ENCODE results near the gene RIC3.

RIC3 gene

DNA sequence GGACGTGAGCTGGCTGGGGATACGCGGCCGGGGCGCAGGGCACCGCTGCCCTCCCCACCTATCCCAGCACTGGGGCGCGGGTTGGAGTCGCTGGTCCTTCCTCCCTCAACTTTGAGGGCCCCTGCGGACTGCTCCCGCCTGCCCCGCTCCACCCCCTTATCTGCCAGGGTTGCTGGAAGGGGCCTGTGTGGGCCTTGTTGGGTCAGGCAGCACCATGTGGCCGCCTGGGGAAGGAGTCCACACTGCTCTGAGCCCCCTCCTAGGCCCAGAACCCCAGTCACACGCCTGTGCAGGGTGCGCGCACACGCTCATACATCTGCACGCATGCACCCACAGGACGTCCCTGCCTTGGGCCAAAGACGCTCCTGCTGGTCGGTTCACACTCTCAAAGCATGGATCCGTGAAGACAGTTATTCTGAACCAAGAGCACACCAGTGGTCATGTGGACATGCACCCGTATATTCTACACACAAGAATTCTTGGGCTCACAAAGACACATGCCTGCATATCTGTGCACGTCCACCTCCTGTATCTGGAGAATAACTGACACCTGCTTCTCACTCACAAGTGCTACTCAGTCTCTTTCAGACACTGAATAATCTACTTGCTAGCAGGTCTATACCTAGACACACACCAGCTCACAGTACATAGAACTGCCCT lies 87.1 kb downstream of the RIC3 start:
- TF ChIP-seq, protein P1, sequence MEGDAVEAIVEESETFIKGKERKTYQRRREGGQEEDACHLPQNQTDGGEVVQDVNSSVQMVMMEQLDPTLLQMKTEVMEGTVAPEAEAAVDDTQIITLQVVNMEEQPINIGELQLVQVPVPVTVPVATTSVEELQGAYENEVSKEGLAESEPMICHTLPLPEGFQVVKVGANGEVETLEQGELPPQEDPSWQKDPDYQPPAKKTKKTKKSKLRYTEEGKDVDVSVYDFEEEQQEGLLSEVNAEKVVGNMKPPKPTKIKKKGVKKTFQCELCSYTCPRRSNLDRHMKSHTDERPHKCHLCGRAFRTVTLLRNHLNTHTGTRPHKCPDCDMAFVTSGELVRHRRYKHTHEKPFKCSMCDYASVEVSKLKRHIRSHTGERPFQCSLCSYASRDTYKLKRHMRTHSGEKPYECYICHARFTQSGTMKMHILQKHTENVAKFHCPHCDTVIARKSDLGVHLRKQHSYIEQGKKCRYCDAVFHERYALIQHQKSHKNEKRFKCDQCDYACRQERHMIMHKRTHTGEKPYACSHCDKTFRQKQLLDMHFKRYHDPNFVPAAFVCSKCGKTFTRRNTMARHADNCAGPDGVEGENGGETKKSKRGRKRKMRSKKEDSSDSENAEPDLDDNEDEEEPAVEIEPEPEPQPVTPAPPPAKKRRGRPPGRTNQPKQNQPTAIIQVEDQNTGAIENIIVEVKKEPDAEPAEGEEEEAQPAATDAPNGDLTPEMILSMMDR (IDR thresholded peaks at IDR 0.05): no peak
- Histone ChIP-seq H3K27ac (peak overlapping the region in 1 of 2 donors; percentile 58), H3K4me3 (peak overlapping the region; percentile 79)
- DNase-seq (ENCODE audit: low spot score): no peak

DNA sequence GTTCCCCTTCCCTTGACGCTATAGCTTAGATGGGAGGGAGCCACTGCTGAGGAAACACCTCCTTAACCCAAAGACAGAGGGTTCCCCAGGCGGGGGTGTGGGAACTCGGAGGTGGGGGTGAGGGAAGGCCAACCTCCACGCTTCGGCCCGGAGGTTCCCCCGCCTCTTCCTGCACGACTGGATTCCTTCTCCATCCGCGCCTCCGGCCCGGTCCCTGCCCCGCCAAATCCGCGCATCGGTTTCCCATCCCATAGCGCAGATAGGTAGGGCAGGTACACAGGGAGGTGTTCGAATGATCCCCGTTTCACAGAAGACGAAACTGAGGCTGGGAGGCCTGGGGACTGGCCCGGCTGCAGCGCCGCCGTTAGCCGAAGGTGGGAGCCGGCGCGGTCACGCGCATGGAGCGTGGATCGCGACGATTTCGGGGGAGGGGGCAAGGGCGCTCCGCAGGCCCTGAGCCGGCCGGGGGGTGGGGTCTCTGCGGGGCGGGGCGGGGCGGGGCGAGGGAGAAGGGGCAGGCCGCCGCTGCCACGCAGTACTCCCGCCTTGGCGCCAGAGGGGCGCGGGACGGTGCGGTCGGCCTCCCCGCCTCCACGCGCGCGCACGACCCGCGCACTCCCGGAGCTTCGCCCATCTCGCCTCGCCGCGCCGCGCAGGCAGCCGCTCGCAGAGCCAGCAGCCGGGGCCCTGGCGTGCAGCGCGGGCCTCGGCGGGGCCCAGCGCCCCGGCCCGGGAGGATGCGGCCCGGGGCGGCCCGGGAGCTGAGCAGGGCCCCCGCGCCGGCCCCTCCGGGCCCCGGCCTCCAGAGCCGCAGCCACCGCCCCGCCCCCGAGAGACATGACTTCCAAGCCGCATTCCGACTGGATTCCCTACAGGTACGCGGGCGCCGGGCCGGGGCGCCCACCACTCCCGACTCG lies 87.9 kb downstream of the RIC3 start, which contains the start of gene TUB:
TSS of gene TUB (plus strand) at position 538 of the 917 bp plus-strand sequence. CDS start at position 838, 300 bp downstream.
- H3K27ac ChIP-seq: peak within 1 kb of the TSS in 1 of 2 donors; percentile 58
- TF ChIP-seq, protein P1 (IDR thresholded peaks at IDR 0.05): no peak
- DNase-seq (ENCODE audit: low spot score): no peak
- H3K4me3 ChIP-seq: peak within 1 kb of the TSS; percentile 79

DNA sequence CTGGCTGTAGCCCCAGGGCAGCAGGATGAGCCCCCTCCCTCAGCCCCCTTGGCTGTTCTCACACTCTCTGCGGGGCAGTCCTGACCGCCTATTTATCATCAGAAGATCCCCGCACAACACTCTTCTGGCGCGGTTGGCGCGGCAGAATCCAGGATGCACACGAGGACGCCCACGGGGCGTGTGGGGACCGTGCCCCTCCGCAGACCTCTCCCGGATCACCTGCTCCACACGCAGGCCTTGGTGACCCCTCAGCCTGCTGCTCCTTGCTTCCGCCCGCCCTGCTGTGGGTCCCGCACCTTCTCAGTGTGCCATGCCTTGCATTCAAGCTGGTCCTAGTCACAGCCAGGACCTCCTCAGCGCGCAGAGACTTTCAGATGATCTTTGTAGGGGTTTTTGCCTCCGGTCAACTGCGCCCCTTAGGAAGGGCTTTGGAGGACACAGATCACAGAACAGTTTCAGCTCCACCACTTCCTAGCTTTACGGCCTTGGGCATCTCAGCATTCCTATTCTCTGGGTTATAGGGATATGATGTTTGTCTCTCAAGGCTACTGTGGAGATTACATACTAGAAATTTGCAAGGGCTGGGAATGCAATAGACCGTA lies 88.7 kb downstream of the RIC3 start:
- H3K27ac ChIP-seq: peak overlapping the region in 1 of 2 donors; percentile 58
- H3K4me3 ChIP-seq: peak overlapping the region; percentile 79
- no peak for DNase-seq (ENCODE audit: low spot score)
- TF ChIP-seq, protein P1 (IDR thresholded peaks at IDR 0.05): no peak

DNA sequence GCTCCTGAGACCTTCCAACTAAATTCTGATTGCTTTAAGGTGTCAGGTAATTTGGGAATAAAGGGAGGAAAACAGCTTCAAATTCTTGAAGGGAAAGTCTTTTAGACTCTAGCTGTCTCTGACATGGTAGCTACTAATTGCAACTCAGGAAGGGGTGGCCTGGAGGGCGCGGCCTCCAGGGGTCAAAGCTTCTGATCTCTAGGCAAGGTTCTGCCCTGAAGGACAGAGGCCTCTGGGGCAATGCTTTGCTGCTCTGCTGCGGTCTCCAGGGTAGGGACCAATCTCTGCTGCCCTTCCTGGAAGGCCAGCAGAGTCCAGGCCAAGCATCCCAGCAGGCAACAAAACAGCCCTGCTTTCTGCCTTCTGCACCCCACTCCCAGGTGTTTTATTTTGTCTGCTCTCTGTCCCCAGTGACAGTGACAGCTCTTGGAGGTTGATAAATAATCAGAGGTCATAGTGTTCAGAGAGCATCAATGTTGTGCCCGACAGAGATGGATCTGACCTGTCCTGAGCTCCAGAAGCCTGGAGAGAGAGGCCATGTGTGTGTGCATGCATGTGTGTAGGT lies 89.6 kb downstream of the RIC3 start:
- no peak overlapping the region for H3K4me3 ChIP-seq
- DNase-seq (ENCODE audit: low spot score): no peak
- H3K27ac ChIP-seq: no peak overlapping the region
- TF ChIP-seq, protein P1 (IDR thresholded peaks at IDR 0.05): no peak

DNA sequence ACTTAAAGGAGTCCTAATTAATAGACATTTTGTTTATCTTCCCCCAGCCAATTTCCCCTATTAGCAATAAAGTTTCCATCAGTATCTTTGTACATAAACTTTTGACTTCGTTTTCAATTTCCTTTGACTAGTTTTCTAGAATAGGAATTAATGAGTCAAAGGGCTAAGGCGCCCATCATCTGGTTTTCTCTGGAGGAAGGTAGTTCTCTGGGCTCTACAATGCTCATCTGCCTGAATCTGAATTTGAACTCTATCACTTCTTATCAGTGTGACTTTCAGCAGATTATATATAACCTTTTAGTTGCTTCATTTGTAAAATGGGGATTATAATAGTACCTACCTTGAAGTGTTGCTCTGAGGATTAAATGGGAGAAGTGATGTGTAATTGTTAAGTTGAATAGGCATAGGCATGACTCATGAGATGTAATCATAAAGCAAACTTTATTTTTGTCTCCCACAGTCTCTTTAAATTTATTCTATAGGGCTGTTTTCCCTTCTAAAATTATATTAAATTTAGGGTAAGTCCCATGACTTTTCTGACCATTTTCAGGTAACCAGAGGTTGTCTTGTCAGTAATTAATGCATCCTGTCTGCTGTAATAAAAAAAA lies 93.6 kb downstream of the RIC3 start:
- no peak for DNase-seq (ENCODE audit: low spot score)
- Histone ChIP-seq H3K4me3 (no peak overlapping the region), H3K27ac (no peak overlapping the region)
- TF ChIP-seq, protein P1 (IDR thresholded peaks at IDR 0.05): no peak

Data from coronary artery (tissue), 2 donors.